T-cell (primary cell): ENCODE measurements around the gene POLDIP2. TPM values are rescaled to one million over a fixed set of nuclear protein-coding genes. Genes with fewer than 3 reads are reported as not detected.

Experiments used
- ATAC-seq, 4 experiments: fragments of 200-7000 bp in 3 of 4; fragments of 150-1000 bp in 1 of 4; cut with Tn5 transposase; replicated peaks in 1 of 4; 1 replicate in 3 of 4; 2 replicates in 1 of 4; pipeline ENCODE4 v1.10.0; 2021; ENCODE audit warnings: moderate library complexity in 3 of 4, mild to moderate bottlenecking in 2 of 4, moderate number of reproducible peaks in 1 of 4
- CTCF ChIA-PET, 2 donors: fragments of 300-600 bp; sonication (Branson Sonifier 250); formaldehyde crosslinking; loops; one replicate each; lab custom pipeline; 2022; ENCODE audit warnings: antibody characterized with exemption in 2 of 2; lab: Charles Lee
- POLR2A ChIA-PET, 2 donors: fragments of 300-600 bp; sonication (Branson Sonifier 250); formaldehyde crosslinking; loops; one replicate each; lab custom pipeline; 2022; ENCODE audit warnings: antibody characterized with exemption in 2 of 2; lab: Charles Lee
- DNase-seq, 35 experiments: peaks; one replicate each; pipeline versions ENCODE4 v3.0.0 to v3.0.0-alpha.2; 2013 to 2023
- H3K27ac ChIP-seq: one replicate; pipeline ENCODE4 v1.5.1; 2013; ENCODE audit warnings: low read length
- H3K27me3 ChIP-seq, 2 experiments: replicated peaks in 1 of 2; 1 replicate in 1 of 2; 2 replicates in 1 of 2; pipeline versions ENCODE4 v1.6.1 to v1.7.0; 2013; ENCODE audit warnings: low read length in 1 of 2, mixed read lengths in 1 of 2; ENCODE audit not compliant: control insufficient read depth in 2 of 2, insufficient read depth in 2 of 2; ENCODE audit errors: extremely low read depth in 1 of 2
- H3K36me3 ChIP-seq, 2 donors: 1 replicate in 1 of 2; 2 replicates in 1 of 2; pipeline versions ENCODE4 v1.6.1 to v1.7.0; 2013; ENCODE audit warnings: low read length in 1 of 2; ENCODE audit not compliant: control insufficient read depth in 2 of 2, insufficient read depth in 1 of 2; ENCODE audit errors: extremely low read depth in 1 of 2
- H3K4me1 ChIP-seq, 2 experiments: 1 replicate in 1 of 2; 2 replicates in 1 of 2; pipeline versions ENCODE4 v1.6.1 to v1.7.0; 2013; ENCODE audit warnings: low read length in 2 of 2, mixed read lengths in 1 of 2; ENCODE audit not compliant: insufficient read depth in 2 of 2, control insufficient read depth in 1 of 2; ENCODE audit errors: extremely low read depth in 1 of 2
- H3K4me3 ChIP-seq, 2 donors: 1 replicate in 1 of 2; 2 replicates in 1 of 2; pipeline versions ENCODE4 v1.5.1 to v1.7.0; 2013; ENCODE audit warnings: mild to moderate bottlenecking in 2 of 2, low read length in 1 of 2, moderate library complexity in 1 of 2; ENCODE audit not compliant: control insufficient read depth in 1 of 2; ENCODE audit errors: extremely low read depth in 1 of 2
- H3K9me3 ChIP-seq: 2 replicates; pipeline ENCODE4 v1.7.0; 2013
- H3K27ac Mint-ChIP-seq, 2 donors: one replicate each; pipeline ENCODE4 v1.8.0; 2020 to 2021; ENCODE audit warnings: mild to moderate bottlenecking in 2 of 2, mixed read lengths in 2 of 2
- H3K27me3 Mint-ChIP-seq, 2 donors: one replicate each; pipeline ENCODE4 v1.8.0; 2021 to 2022; ENCODE audit warnings: mixed read lengths in 2 of 2
- H3K36me3 Mint-ChIP-seq: one replicate; pipeline ENCODE4 v1.8.0; 2021; ENCODE audit warnings: mixed read lengths
- H3K4me1 Mint-ChIP-seq, 3 donors: one replicate each; pipeline ENCODE4 v1.8.0; 2020 to 2022; ENCODE audit warnings: mixed read lengths in 3 of 3, mild to moderate bottlenecking in 1 of 3
- H3K4me3 Mint-ChIP-seq, 3 donors: one replicate each; pipeline ENCODE4 v1.8.0; 2020 to 2022; ENCODE audit warnings: mild to moderate bottlenecking in 3 of 3, mixed read lengths in 3 of 3, moderate library complexity in 3 of 3
- H3K9me3 Mint-ChIP-seq, 3 donors: one replicate each; pipeline ENCODE4 v1.8.0; 2020 to 2022; ENCODE audit warnings: mixed read lengths in 3 of 3
- WGBS: methylation state at CpG from one replicate; pipeline ENCODE4 v1.1.5; 2013; ENCODE audit warnings: missing lambda C conversion rate; ENCODE audit not compliant: insufficient coverage; 5-methylcytosine and 5-hydroxymethylcytosine counted together
- total RNA-seq, 35 experiments: library from RNA in 6 of 35; stranded (reverse) in 6 of 35; fragments of 120-200 nt in 1 of 35; gene quantifications; one replicate each; pipeline versions ENCODE4 v1.2.1 to v1.2.4 and lab custom pipeline; 2013 to 2026

POLDIP2 gene
- total RNA-seq, 5 donors from 2014 or later (not counting 1 experiment from before 2014, with no cell fraction given), result 29.2 to 38.7 (median 33.2) TPM

DNA sequence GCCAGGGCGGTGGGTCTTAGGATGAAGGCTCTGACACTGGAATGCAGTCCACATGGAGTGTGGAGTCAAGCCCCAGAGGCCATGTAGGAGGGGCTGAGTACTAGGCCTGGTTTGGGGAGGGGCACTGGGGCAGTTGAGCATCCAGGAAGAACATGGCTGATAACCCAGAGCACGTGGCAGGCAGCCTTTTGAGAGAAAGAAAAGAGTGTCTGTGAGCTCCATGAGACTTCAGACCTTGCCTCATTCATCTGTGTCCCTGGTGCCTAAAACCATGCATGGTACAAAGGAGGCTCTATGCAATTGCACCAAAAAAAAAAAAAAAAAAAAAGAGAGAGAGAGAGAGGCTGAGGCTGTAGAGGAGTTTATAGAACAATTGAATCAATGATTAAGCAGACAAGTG lies 34.1 kb upstream of the POLDIP2 start:
- DNase-seq (no peak), ATAC-seq (no peak)
- Histone ChIP-seq H3K9me3 (no peaks in the 10 kb centered on the region), H3K4me1 (no peaks in the 10 kb centered on the region), H3K27ac (no peak overlapping the region), H3K4me3 (no peak overlapping the region), H3K36me3 (peaks cover 8 to 65% of the 10 kb centered on the region in 2 donors), H3K27me3 (no peaks in the 10 kb centered on the region)
- H3K4me3 Mint-ChIP-seq, result no peak overlapping the region
- ChIA-PET CTCF (interaction anchor here in 1 of 2 donors (0.7 kb wide), 2 partner anchors 13 to 225 kb away, joined by 3 read pairs; no protein-coding TSS in a partner anchor), POLR2A (no interaction called here)
- peaks cover 0 to 12% (median 2%) of the 10 kb centered on the region in 3 donors for H3K4me1 Mint-ChIP-seq
- no peaks in the 10 kb centered on the region for H3K27me3 Mint-ChIP-seq
- 75% methylated on average over 2 of the region's 2 CpGs for WGBS
- peaks cover 39% of the 10 kb centered on the region for H3K36me3 Mint-ChIP-seq
- H3K27ac Mint-ChIP-seq, result no peak overlapping the region
- no peaks in the 10 kb centered on the region for H3K9me3 Mint-ChIP-seq

DNA sequence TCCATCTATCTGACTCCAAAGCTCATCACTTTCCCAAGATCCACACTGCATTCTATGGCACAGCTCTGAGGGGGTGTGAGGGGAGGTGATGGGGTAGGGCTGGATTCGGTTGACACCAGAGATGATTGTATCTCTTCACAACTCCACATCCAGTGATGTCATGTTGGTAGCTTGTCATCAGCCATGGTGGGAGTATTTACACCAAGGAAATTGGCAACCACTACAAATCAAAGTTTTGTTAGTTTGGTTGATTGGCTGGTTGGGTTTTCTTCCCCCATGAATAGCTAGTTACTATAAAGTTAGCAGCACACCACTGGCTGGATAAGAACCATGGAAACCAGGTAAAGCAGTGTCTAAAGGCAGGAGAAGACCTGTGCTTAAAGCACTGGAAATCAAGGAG lies 33.7 kb upstream of the POLDIP2 start:
- Histone ChIP-seq H3K4me3 (no peak overlapping the region), H3K36me3 (peaks cover 8 to 61% of the 10 kb centered on the region in 2 donors), H3K27ac (no peak overlapping the region), H3K27me3 (no peaks in the 10 kb centered on the region), H3K9me3 (no peaks in the 10 kb centered on the region), H3K4me1 (peaks cover 0 to under 1% of the 10 kb centered on the region in 2 experiments)
- CTCF ChIA-PET, result no interaction called here
- POLR2A ChIA-PET, result no interaction called here
- Mint-ChIP-seq H3K9me3 (no peaks in the 10 kb centered on the region), H3K27me3 (no peaks in the 10 kb centered on the region), H3K4me1 (peaks cover 2 to 13% (median 5%) of the 10 kb centered on the region in 3 donors), H3K36me3 (peaks cover 39% of the 10 kb centered on the region), H3K27ac (no peak overlapping the region), H3K4me3 (no peak overlapping the region)
- DNase-seq, result no peak
- no CpG with 5 or more reads among the region's 1 CpG for WGBS
- ATAC-seq, result no peak

DNA sequence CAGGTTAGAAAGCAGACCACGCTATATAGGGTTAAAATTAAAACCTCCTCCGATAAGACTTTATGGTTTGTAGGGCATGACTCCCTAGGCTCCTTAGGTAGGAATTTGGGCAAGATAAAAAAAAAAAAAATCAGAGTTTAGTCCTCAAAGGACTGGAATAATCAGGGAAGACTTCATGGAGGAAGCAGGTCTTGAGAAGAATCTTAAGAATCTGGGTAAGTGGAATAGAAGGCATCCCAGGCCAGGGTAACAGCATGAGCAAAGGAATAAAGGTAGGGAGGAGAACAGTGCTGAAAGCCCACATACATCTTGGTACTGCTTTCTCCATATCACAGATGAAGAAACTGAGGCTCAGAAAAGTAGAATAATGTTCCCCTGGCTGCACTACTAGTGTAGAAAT lies 33.2 kb upstream of the POLDIP2 start:
- Histone ChIP-seq H3K27me3 (no peaks in the 10 kb centered on the region), H3K4me1 (peaks cover 0 to 4% of the 10 kb centered on the region in 2 experiments), H3K36me3 (peaks cover 8 to 57% of the 10 kb centered on the region in 2 donors), H3K27ac (no peak overlapping the region), H3K9me3 (no peaks in the 10 kb centered on the region), H3K4me3 (no peak overlapping the region)
- Mint-ChIP-seq H3K4me3 (no peak overlapping the region), H3K27ac (no peak overlapping the region), H3K27me3 (no peaks in the 10 kb centered on the region), H3K36me3 (peaks cover 39% of the 10 kb centered on the region), H3K4me1 (peaks cover 4 to 17% (median 9%) of the 10 kb centered on the region in 3 donors), H3K9me3 (no peaks in the 10 kb centered on the region)
- ChIA-PET POLR2A (no interaction called here), CTCF (no interaction called here)
- ATAC-seq, result no peak
- no peak for DNase-seq
- no CpG with 5 or more reads among the region's 2 CpGs for WGBS

DNA sequence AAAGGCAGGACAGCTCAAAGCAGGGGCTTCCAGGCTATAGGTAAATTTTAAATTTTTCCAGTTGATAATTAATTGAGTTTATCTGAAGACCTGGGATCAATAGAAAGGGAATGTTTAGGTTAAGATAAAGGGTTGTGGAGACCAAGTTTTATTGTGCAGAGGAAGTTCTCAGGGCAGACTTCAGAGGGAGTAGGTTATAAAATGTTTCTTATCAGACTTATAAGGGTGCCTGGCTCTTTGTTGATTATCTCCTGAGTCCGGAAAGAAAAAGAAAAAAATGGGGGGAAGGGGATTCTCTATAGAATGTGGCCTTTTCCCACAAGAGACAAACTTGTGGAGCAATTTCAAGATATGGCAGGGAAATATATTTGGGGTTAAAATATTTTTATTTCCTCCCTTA lies 32.8 kb upstream of the POLDIP2 start:
- peaks cover 8 to 53% of the 10 kb centered on the region in 2 donors for H3K36me3 ChIP-seq
- Mint-ChIP-seq H3K36me3 (peaks cover 39% of the 10 kb centered on the region), H3K4me1 (peaks cover 8 to 21% (median 13%) of the 10 kb centered on the region in 3 donors), H3K27ac (no peak overlapping the region), H3K27me3 (no peaks in the 10 kb centered on the region), H3K4me3 (no peak overlapping the region), H3K9me3 (no peaks in the 10 kb centered on the region)
- ATAC-seq, result no peak
- peaks cover 0 to 8% of the 10 kb centered on the region in 2 experiments for H3K4me1 ChIP-seq
- DNase-seq, result no peak
- no peaks in the 10 kb centered on the region for H3K9me3 ChIP-seq
- ChIA-PET CTCF (no interaction called here), POLR2A (no interaction called here)
- no CpG with 5 or more reads among the region's 1 CpG for WGBS
- H3K4me3 ChIP-seq, result no peak overlapping the region
- no peak overlapping the region for H3K27ac ChIP-seq
- H3K27me3 ChIP-seq, result no peaks in the 10 kb centered on the region

DNA sequence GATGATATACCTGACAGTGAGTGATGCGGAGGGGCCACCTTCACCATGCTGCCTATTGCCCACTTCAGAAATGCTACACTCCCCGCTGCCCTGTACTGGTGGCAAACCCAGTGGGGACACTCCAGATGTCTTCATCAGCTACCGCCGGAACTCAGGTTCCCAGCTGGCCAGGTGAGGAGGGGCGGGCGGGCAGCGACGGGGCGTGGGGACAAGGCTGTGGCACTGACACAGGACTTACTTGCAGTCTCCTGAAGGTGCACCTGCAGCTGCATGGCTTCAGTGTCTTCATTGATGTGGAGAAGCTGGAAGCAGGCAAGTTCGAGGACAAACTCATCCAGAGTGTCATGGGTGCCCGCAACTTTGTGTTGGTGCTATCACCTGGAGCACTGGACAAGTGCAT lies 30.8 kb upstream of the POLDIP2 start:
- H3K27me3 ChIP-seq, result peaks cover 3 to 4% of the 10 kb centered on the region in 2 experiments
- Mint-ChIP-seq H3K36me3 (peaks cover 27% of the 10 kb centered on the region), H3K27ac (no peak overlapping the region), H3K4me1 (peaks cover 15 to 36% (median 26%) of the 10 kb centered on the region in 3 donors), H3K27me3 (no peaks in the 10 kb centered on the region), H3K4me3 (no peak overlapping the region), H3K9me3 (no peaks in the 10 kb centered on the region)
- peaks cover 2 to 23% of the 10 kb centered on the region in 2 experiments for H3K4me1 ChIP-seq
- CTCF ChIA-PET, result no interaction called here
- WGBS, result over 99% methylated on average over 11 of the region's 11 CpGs
- H3K4me3 ChIP-seq, result no peak overlapping the region
- DNase-seq, result no peak
- no peaks in the 10 kb centered on the region for H3K9me3 ChIP-seq
- peaks cover 8 to 39% of the 10 kb centered on the region in 2 donors for H3K36me3 ChIP-seq
- H3K27ac ChIP-seq, result no peak overlapping the region
- no peak for ATAC-seq
- POLR2A ChIA-PET, result interaction anchor here in 1 of 2 donors (1.3 kb wide), 1 partner anchor 21 kb away, joined by 3 read pairs; no protein-coding TSS in a partner anchor

DNA sequence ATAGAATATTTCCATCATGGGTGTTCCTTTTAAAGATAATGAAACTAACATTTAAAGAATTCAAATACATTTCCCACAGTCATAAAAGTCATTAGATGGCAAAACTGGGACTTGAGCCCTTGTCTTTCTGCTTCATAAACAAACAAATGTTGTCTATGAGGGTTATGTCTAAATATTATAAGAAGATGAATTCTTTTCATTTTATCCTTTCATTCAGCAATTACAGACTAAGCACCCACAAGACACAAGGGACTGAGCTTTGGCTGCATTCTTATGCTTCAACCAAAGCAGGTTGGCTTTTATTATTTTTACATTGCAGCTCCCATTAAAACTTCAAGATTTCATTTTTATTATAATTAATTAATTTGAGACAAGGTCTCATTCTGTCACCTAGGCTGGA lies 29.1 kb upstream of the POLDIP2 start:
- no peak overlapping the region for H3K4me3 Mint-ChIP-seq
- peaks cover 2 to 28% of the 10 kb centered on the region in 2 experiments for H3K4me1 ChIP-seq
- H3K36me3 Mint-ChIP-seq, result peaks cover 29% of the 10 kb centered on the region
- no peak overlapping the region for H3K4me3 ChIP-seq
- H3K9me3 ChIP-seq, result no peaks in the 10 kb centered on the region
- peaks cover 4 to 6% of the 10 kb centered on the region in 2 donors for H3K27me3 Mint-ChIP-seq
- ATAC-seq (no peak), DNase-seq (no peak)
- no peaks in the 10 kb centered on the region for H3K9me3 Mint-ChIP-seq
- peak overlapping the region in 1 of 2 donors; percentile 49 for H3K27ac Mint-ChIP-seq
- no peak overlapping the region for H3K27ac ChIP-seq
- peaks cover 4 to 8% of the 10 kb centered on the region in 2 experiments for H3K27me3 ChIP-seq
- ChIA-PET POLR2A (no interaction called here), CTCF (no interaction called here)
- H3K4me1 Mint-ChIP-seq, result peaks cover 25 to 44% (median 35%) of the 10 kb centered on the region in 3 donors
- peaks cover 8 to 26% of the 10 kb centered on the region in 2 donors for H3K36me3 ChIP-seq
